Keratinocyte (primary cell): Measurements from ENCODE around the gene FGF19.

Experiments used
- CTCF ChIP-seq, 3 experiments: IDR thresholded peaks in 1 of 3; conservative IDR thresholded peaks in 1 of 3; optimal IDR thresholded peaks in 1 of 3; 2 replicates in 2 of 3; 3 replicates in 1 of 3; pipeline versions ENCODE3 to v1.5.1; 2011; ENCODE audit warnings: low read length in 3 of 3, mild to moderate bottlenecking in 3 of 3, moderate library complexity in 2 of 3, control low read depth in 1 of 3, inconsistent platforms in 1 of 3; ENCODE audit not compliant: insufficient read depth in 2 of 3; ENCODE audit errors: extremely low read depth in 1 of 3
- EZH2 ChIP-seq: IDR thresholded peaks from one replicate; pipeline ENCODE4 v1.6.1; 2012; ENCODE audit warnings: inconsistent platforms, mild to moderate bottlenecking, low read length, moderate library complexity

GRCh38 chr11:69716099-69716498 is 12.3 kb upstream of the FGF19 start:
- TF ChIP-seq CTCF (optimal IDR thresholded peaks at IDR 0.05 in 1 of 3, IDR thresholded peaks at IDR 0.05 in 1 of 3, conservative IDR thresholded peaks at IDR 0.05 in 1 of 3; ENCODE audit: extremely low read depth in 1 of 3, insufficient read depth in 2 of 3, low read length in 3 of 3) (no peak), EZH2 (no peak)
